K562 (cell line): ENCODE measurements around the gene KCNB1. TPM values are rescaled to one million over a fixed set of nuclear protein-coding genes. Genes with fewer than 3 reads are reported as not detected.

Experiments used
- ATAC-seq: fragments of 200-7000 bp; cut with Tn5 transposase; 3 replicates; pipeline ENCODE4 v1.9.1; 2020; ENCODE audit warnings: moderate library complexity
- BruUV-seq: library from RNA; stranded (reverse); fragments of 400-500 nt; replicated peaks from 2 replicates; lab custom pipeline; 2021; lab: Mats Ljungman, UMichigan
- CTCF ChIA-PET: fragments of 300-600 bp; formaldehyde crosslinking; extraction: SDS; loops from one replicate; lab custom pipeline; 2021; ENCODE audit warnings: low intra/inter-chr PET ratio; lab: Yijun Ruan, JAX
- POLR2A ChIA-PET: fragments of 300-600, 350-650 bp; sonication (Branson Sonifier 250); formaldehyde crosslinking; extraction: SDS; loops from one replicate; lab custom pipeline; 2021; ENCODE audit warnings: antibody characterized with exemption, inconsistent platforms; lab: Yijun Ruan, JAX
- DNase-seq, 4 experiments: peaks; one replicate each; pipeline versions ENCODE4 v3.0.0 to v3.0.0-alpha.2; 2011 to 2018; ENCODE audit warnings: low spot score in 3 of 4, mixed read lengths in 3 of 4; ENCODE audit errors: extremely low read depth in 1 of 4
- FAIRE-seq: peaks from 2 replicates; lab custom pipeline; 2011; peaks lifted over from hg19 to GRCh38; lab: Jason Lieb, UNC
- H2AFZ ChIP-seq: 2 replicates; pipeline ENCODE4 v1.6.0; 2011; ENCODE audit warnings: low read depth, low read length, control low read depth, inconsistent platforms
- H3K27ac ChIP-seq: fragments of 200-600 bp; 3 replicates; pipeline ENCODE4 v1.8.0; 2011; ENCODE audit warnings: low read depth, mild to moderate bottlenecking, control low read depth, inconsistent platforms, low read length, moderate library complexity, mixed read lengths; ENCODE audit errors: extremely low read depth
- H3K27me3 ChIP-seq, 2 experiments: fragments of 300-600 bp in 1 of 2; 2 replicates in 1 of 2; 3 replicates in 1 of 2; pipeline versions ENCODE4 v1.6.0 to v1.8.0; 2011; ENCODE audit warnings: inconsistent platforms in 2 of 2, low read length in 2 of 2, mild to moderate bottlenecking in 1 of 2, mixed read lengths in 1 of 2, moderate library complexity in 1 of 2; ENCODE audit not compliant: control insufficient read depth in 2 of 2, insufficient read depth in 2 of 2
- H3K36me3 ChIP-seq: fragments of 300-600 bp; 3 replicates; pipeline ENCODE4 v1.8.0; 2011; ENCODE audit warnings: mild to moderate bottlenecking, low read length, inconsistent platforms; ENCODE audit not compliant: control insufficient read depth, insufficient read depth
- H3K4me1 ChIP-seq, 2 experiments: fragments of 200-600 bp in 1 of 2; replicated peaks in 1 of 2; 2 replicates in 1 of 2; 3 replicates in 1 of 2; pipeline versions ENCODE4 v1.5.1 to v1.8.0; 2011; ENCODE audit warnings: inconsistent platforms in 2 of 2, low read length in 2 of 2, mild to moderate bottlenecking in 1 of 2, mixed read lengths in 1 of 2, moderate library complexity in 1 of 2; ENCODE audit not compliant: control insufficient read depth in 2 of 2, insufficient read depth in 2 of 2
- H3K4me2 ChIP-seq: 2 replicates; pipeline ENCODE4 v1.6.1; 2011; ENCODE audit warnings: low read length, control low read depth, inconsistent platforms, mixed read lengths; ENCODE audit not compliant: insufficient read depth
- H3K4me3 ChIP-seq: fragments of 200-600 bp; sonication (generic), shearing (Covaris generic); 2 replicates; pipeline ENCODE4 v1.5.1; 2016; ENCODE audit warnings: control low read depth, inconsistent platforms
- H3K79me2 ChIP-seq: fragments of 200-600 bp; 3 replicates; pipeline ENCODE4 v1.8.0; 2011; ENCODE audit warnings: low read length, inconsistent platforms; ENCODE audit not compliant: control insufficient read depth, insufficient read depth
- H3K9ac ChIP-seq, 2 experiments: 2 replicates each; pipeline versions ENCODE4 v1.6.0 to v1.6.1; 2011; ENCODE audit warnings: low read depth in 2 of 2, low read length in 2 of 2, control low read depth in 1 of 2, inconsistent platforms in 1 of 2, mild to moderate bottlenecking in 1 of 2, mixed read lengths in 1 of 2; ENCODE audit not compliant: insufficient read depth in 1 of 2
- H3K9me1 ChIP-seq: one replicate; pipeline ENCODE4 v1.6.0; 2011; ENCODE audit warnings: inconsistent platforms, mild to moderate bottlenecking, low read length, moderate library complexity; ENCODE audit not compliant: control insufficient read depth, insufficient read depth
- H3K9me3 ChIP-seq: replicated peaks from 2 replicates; pipeline ENCODE4 v1.5.1; 2011; ENCODE audit warnings: low read depth, low read length, inconsistent platforms; ENCODE audit not compliant: control insufficient read depth, insufficient read depth
- H4K20me1 ChIP-seq: replicated peaks from 2 replicates; pipeline ENCODE4 v1.6.1; 2011; ENCODE audit warnings: low read length, inconsistent platforms, mixed read lengths; ENCODE audit not compliant: control insufficient read depth, insufficient read depth
- NFYB ChIP-seq: IDR thresholded peaks from 2 replicates; pipeline ENCODE4 v1.6.1; 2011; ENCODE audit warnings: mild to moderate bottlenecking, moderate library complexity; ENCODE audit not compliant: insufficient read length; ENCODE audit errors: extremely low read depth
- TSC22D4 ChIP-seq: fragments of 450-650 bp; IDR thresholded peaks from 2 replicates; pipeline ENCODE4 v1.6.1; 2016; ENCODE audit warnings: missing genetic modification characterization, missing biosample characterization, control low read depth
- WGBS: fragments of 100-300 bp; shearing (Covaris generic); methylation state at CpG from one replicate; pipeline ENCODE4 v1.1.6; 2016; ENCODE audit warnings: low coverage, mixed read lengths; ENCODE audit not compliant: insufficient coverage; ENCODE audit errors: missing lambda C conversion rate; 5-methylcytosine and 5-hydroxymethylcytosine counted together
- in situ Hi-C: fragments of 300-500 bp; cut with MboI; formaldehyde crosslinking; loops from 4 replicates; pipeline ENCODE4 v1.15.0; 2018; ENCODE audit warnings: inconsistent platforms, mixed read lengths
- intact Hi-C: fragments of 100-400 bp; cut with micrococcal nuclease; formaldehyde crosslinking; loops from 2 replicates; pipeline ENCODE4 v1.14.2; 2022
- polyA plus RNA-seq, 8 experiments: library from polyadenylated mRNA; depleted of rRNA in 4 of 8; stranded (reverse) in 5 of 8; unstranded in 3 of 8; fragments of >200 nt; fragmentation: Nextera tagmentation in 2 of 8; fragmentation: Illumina TruSeq in 1 of 8; extraction: Ambion mirVana in 2 of 8; extraction: Trizol in 1 of 8; gene quantifications; 2 replicates each; pipeline versions ENCODE4 v1.2.1 to v1.2.3, GENCODE V29; 2011 to 2014; ENCODE audit warnings: inconsistent platforms in 1 of 8, missing spikeins in 1 of 8
- total RNA-seq, 7 experiments: library from RNA; depleted of rRNA in 6 of 7; stranded (reverse); fragments of >200 nt in 6 of 7; fragmentation: Illumina TruSeq in 2 of 7; extraction: Trizol in 2 of 7; gene quantifications; 2 replicates each; pipeline versions ENCODE4 v1.2.1 to v1.2.3, GENCODE V29; 2011 to 2021; ENCODE audit warnings: low replicate concordance in 1 of 7
- TF ChIP-seq, protein P1 (sequence below): fragments of 450-650 bp; formaldehyde crosslinking; IDR thresholded peaks from 2 replicates; pipeline ENCODE4 v1.4.0; 2020; ENCODE audit warnings: mild to moderate bottlenecking, moderate library complexity

Gene KCNB1
- total and polyA plus RNA-seq, 9 of the 15 experiments (the other 6 are each of a cell fraction or from before 2014, with no cell fraction given), result 0.01 to 0.06 TPM; not detected in 7

DNA sequence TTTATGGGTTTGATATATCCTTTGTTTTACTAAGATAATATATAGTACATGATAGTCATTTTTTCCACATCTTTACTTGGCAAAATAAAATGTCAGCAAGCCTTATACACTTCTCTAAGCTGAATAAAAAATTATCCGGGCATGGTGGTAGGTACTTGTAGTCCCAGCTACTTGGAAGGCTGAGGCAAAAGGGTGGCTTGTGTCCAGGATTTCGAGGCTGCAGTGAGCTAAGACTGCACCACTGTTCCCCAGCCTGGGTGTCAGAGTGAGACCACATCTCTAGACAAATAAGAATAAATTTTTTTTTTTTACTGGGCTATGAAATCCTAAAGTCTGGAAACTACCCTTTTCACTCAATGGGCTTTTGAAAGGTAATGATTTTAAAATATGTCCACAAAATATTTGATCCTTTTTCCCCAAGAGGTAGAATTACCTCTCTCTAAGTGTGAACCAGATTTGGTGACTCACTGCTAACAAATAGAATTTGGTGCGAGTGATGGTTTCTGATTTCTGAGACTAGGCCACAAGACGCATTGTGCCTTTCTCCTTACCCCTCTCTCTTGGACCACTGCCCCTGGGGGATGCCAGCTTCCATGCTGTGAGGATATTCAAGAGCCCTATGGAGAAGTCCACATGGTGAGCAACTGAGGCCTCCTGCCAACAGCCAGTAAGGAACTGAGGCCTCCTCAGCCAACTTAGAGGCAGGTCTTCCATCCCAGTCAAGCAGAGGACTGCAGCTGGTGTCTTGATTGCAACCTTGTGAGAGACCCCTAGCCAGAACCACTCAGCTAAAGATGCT is 120.4 kb downstream of the KCNB1 start:
- no peaks in the 10 kb centered on the region for H3K4me1 ChIP-seq
- no peak for DNase-seq
- CTCF ChIA-PET, result interaction anchor here (1.0 kb wide), 1 partner anchor 28 kb away, joined by 5 read pairs; no protein-coding TSS in a partner anchor
- peaks cover 12 to 23% of the 10 kb centered on the region in 2 experiments for H3K27me3 ChIP-seq
- intact Hi-C loops, result no loop called here
- no peaks in the 10 kb centered on the region for H3K79me2 ChIP-seq
- 0% methylated on average over 4 of the region's 4 CpGs for WGBS
- TF ChIP-seq NFYB (no peak), TSC22D4 (tag) (no peak)
- TF ChIP-seq, protein P1, sequence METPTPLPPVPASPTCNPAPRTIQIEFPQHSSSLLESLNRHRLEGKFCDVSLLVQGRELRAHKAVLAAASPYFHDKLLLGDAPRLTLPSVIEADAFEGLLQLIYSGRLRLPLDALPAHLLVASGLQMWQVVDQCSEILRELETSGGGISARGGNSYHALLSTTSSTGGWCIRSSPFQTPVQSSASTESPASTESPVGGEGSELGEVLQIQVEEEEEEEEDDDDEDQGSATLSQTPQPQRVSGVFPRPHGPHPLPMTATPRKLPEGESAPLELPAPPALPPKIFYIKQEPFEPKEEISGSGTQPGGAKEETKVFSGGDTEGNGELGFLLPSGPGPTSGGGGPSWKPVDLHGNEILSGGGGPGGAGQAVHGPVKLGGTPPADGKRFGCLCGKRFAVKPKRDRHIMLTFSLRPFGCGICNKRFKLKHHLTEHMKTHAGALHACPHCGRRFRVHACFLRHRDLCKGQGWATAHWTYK (CRISPR knock-in tag), result no peak
- ATAC-seq, result no peak
- POLR2A ChIA-PET, result interaction anchor here (1.1 kb wide), 1 partner anchor 9 kb away, joined by 3 read pairs; no protein-coding TSS in a partner anchor
- no TSS peak for BruUV-seq
- no peaks in the 10 kb centered on the region for H3K36me3 ChIP-seq
- H3K9me3 ChIP-seq, result no peaks in the 10 kb centered on the region
- H2AFZ ChIP-seq, result no peak overlapping the region
- H3K4me2 ChIP-seq, result no peak overlapping the region
- H4K20me1 ChIP-seq, result no peaks in the 10 kb centered on the region
- FAIRE-seq, result no peak
- H3K9me1 ChIP-seq, result no peaks in the 10 kb centered on the region
- in situ Hi-C loops, result no loop called here
- no peak overlapping the region for H3K4me3 ChIP-seq
- no peak overlapping the region for H3K27ac ChIP-seq
- H3K9ac ChIP-seq, result no peak overlapping the region
